Parathyroid adenoma (tissue), 2 donors: ENCODE measurements around the gene POC1A.

Source experiments
- H2AFZ ChIP-seq: fragments of 300-600 bp; sonication (generic); one replicate; pipeline ENCODE4 v1.7.0; 2017; ENCODE audit warnings: antibody characterized with exemption, mild to moderate bottlenecking
- H3K27ac ChIP-seq: fragments of 300-600 bp; sonication (generic); one replicate; pipeline ENCODE4 v1.7.0; 2017
- H3K27me3 ChIP-seq: fragments of 300-600 bp; sonication (generic); one replicate; pipeline ENCODE4 v1.7.0; 2017; ENCODE audit warnings: low read length; ENCODE audit not compliant: control insufficient read depth, insufficient read depth
- H3K36me3 ChIP-seq: fragments of 300-600 bp; sonication (generic); one replicate; pipeline ENCODE4 v1.7.0; 2017; ENCODE audit warnings: low read length; ENCODE audit not compliant: control insufficient read depth, insufficient read depth
- H3K4me1 ChIP-seq: fragments of 300-600 bp; sonication (generic); one replicate; pipeline ENCODE4 v1.7.0; 2017; ENCODE audit warnings: control low read depth
- H3K4me2 ChIP-seq: fragments of 300-600 bp; sonication (generic); one replicate; pipeline ENCODE4 v1.7.0; 2017; ENCODE audit warnings: low read length
- H3K4me3 ChIP-seq: fragments of 300-600 bp; sonication (generic); one replicate; pipeline ENCODE4 v1.7.0; 2017; ENCODE audit warnings: low read depth, low read length
- H3K79me2 ChIP-seq: fragments of 300-600 bp; sonication (generic); one replicate; pipeline ENCODE4 v1.7.0; 2017; ENCODE audit warnings: control low read depth
- H3K9ac ChIP-seq: fragments of 300-600 bp; sonication (generic); one replicate; pipeline ENCODE4 v1.7.0; 2017; ENCODE audit warnings: mild to moderate bottlenecking
- H3K9me3 ChIP-seq: fragments of 300-600 bp; sonication (generic); one replicate; pipeline ENCODE4 v1.7.0; 2017; ENCODE audit warnings: low read length; ENCODE audit not compliant: control insufficient read depth
- TF ChIP-seq, protein P1 (sequence below): fragments of 300-600 bp; sonication (generic); IDR thresholded peaks from one replicate; pipeline ENCODE4 v1.7.0; 2017; ENCODE audit warnings: antibody characterized with exemption, mild to moderate bottlenecking
- donor health status: primary hyperparathyroidism.

Gene POC1A

DNA sequence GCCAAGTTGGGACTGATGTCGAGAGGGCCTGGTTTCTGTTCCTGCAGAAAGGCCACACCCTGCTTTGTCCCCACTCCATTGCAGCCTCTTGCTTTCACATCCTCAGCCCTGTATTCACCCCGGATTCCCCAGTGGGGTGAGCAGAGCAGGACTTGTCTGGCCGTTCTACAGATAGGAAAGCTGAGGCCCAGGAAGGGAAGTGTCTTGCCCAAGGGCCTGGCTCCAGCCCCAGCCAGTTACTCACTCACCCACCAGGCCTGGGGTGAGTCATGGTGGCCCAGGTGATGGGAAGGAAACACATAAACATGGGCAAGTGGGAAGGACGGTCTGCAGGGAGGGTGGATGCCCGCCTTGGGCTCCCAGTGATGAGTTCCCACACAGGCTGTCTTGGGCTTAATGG is 91.7 kb downstream of the POC1A start:
- Histone ChIP-seq H2AFZ (no peak overlapping the region), H3K9ac (no peak overlapping the region), H3K27me3 (no peaks in the 10 kb centered on the region), H3K4me3 (no peak overlapping the region), H3K4me2 (no peak overlapping the region), H3K27ac (no peak overlapping the region), H3K4me1 (no peaks in the 10 kb centered on the region), H3K79me2 (no peaks in the 10 kb centered on the region), H3K36me3 (no peaks in the 10 kb centered on the region), H3K9me3 (no peaks in the 10 kb centered on the region)
- TF ChIP-seq, protein P1, sequence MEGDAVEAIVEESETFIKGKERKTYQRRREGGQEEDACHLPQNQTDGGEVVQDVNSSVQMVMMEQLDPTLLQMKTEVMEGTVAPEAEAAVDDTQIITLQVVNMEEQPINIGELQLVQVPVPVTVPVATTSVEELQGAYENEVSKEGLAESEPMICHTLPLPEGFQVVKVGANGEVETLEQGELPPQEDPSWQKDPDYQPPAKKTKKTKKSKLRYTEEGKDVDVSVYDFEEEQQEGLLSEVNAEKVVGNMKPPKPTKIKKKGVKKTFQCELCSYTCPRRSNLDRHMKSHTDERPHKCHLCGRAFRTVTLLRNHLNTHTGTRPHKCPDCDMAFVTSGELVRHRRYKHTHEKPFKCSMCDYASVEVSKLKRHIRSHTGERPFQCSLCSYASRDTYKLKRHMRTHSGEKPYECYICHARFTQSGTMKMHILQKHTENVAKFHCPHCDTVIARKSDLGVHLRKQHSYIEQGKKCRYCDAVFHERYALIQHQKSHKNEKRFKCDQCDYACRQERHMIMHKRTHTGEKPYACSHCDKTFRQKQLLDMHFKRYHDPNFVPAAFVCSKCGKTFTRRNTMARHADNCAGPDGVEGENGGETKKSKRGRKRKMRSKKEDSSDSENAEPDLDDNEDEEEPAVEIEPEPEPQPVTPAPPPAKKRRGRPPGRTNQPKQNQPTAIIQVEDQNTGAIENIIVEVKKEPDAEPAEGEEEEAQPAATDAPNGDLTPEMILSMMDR: no peak

DNA sequence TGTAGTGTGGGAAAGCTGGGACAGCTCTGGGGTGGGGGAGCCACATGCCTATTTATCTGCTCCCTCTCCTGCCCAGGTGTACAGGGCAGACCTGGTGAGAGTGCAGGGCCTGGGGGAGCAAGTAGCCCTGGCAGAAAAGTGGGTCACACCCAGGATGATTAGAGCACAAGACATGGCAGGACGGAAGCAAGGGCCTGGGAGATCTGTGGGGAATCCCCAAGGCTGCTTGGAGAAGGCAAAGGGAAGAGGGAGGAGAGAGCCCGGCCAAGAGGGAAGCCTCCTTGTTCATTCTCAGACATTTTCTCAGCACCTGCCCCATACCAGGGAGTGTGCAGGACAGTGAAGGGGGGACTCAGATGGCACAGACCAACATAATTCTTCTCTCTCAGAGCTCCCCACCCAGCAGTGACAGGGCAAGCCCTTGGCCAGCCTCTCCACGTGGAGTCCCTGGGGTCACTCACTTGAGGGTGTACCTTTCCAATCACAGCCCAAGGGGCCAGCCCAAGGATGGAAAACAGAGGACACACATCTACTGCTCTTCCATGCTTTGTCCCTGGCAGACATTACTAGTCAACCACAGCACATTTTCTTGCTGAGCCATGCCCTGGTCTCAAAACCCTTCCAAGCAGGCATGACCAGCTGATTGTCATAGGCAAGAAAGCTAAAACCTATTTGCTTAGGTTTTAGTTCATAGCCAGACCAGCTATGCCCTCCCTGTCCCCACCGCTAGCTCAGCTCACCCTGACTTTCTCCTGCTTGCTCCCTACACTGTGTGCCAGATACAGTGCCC is 92.9 kb downstream of the POC1A start:
- no peak overlapping the region for H3K4me3 ChIP-seq
- no peak overlapping the region for H3K27ac ChIP-seq

DNA sequence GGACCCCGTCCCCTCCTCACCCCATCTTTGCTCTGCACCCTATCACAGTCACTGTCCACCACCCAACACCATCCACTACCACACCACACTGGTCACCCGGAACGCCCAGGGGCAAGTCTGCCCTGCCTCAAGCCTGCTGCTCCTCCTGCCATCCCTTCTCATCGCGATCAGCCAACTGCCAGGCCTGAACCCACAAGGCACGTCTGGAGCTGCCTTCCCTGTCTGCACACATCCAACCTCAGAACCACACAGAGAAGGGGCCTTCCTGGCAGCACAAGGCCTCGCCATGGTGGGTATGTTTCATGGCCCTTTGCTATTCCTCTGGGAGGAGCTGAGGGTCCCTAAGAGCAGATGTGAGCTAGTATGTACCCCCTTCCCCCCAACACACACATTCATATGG is 94.4 kb downstream of the POC1A start:
- H3K79me2 ChIP-seq: peaks cover 4% of the 10 kb centered on the region
- H3K27me3 ChIP-seq: no peaks in the 10 kb centered on the region
- no peak overlapping the region for H3K4me2 ChIP-seq
- no peaks in the 10 kb centered on the region for H3K36me3 ChIP-seq
- no peak overlapping the region for H3K4me3 ChIP-seq
- no peak overlapping the region for H2AFZ ChIP-seq
- no peak overlapping the region for H3K9ac ChIP-seq
- H3K27ac ChIP-seq: no peak overlapping the region
- H3K9me3 ChIP-seq: no peaks in the 10 kb centered on the region
- TF ChIP-seq, protein P1: no peak
- peaks cover 4% of the 10 kb centered on the region for H3K4me1 ChIP-seq

More for the DNA sequence above, 92.9 kb downstream of the POC1A start:
- H3K9ac ChIP-seq: no peak overlapping the region
- H3K79me2 ChIP-seq: peaks cover 4% of the 10 kb centered on the region
- no peak overlapping the region for H2AFZ ChIP-seq
- H3K4me1 ChIP-seq: peaks cover 4% of the 10 kb centered on the region
- H3K27me3 ChIP-seq: no peaks in the 10 kb centered on the region
- no peaks in the 10 kb centered on the region for H3K9me3 ChIP-seq
- no peak overlapping the region for H3K4me2 ChIP-seq
- no peaks in the 10 kb centered on the region for H3K36me3 ChIP-seq
- TF ChIP-seq, protein P1: no peak

DNA sequence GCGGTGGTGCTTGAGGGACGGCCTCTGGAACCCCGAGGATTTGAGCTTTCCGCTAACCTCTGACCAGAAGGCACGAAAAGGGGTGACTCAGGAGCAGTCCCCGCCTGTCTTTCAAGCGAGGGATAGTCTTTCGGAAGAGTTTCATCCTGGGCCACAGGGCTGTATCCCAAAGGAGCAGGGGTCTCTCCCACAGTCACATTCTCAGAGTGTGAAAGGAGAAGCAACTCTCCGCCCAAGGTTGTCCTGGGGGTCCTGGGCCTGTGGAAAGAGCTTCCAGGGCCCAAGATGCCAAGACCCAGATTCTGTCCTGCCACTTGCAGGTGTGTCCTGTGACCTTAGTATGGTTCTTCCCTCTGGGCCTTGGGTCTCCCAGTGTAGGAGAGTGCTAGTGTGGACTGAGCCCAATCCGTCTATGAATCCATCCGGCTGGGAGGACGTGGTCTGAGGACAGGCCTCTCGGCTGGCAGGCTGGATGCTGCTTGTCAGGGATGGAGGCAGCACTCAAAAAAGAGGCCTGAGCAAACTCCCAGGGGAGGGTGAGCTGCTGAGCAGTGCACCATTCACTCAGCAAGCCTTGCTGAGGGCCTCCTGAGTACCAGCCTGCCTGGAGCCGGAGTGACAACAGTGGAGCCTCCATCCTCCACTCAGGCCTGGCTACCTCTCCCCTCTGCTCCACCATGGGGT is 96.3 kb downstream of the POC1A start:
- Histone ChIP-seq H2AFZ (peak overlapping the region; percentile 98), H3K4me3 (peak overlapping the region; percentile 29), H3K9me3 (no peaks in the 10 kb centered on the region), H3K36me3 (no peaks in the 10 kb centered on the region), H3K27me3 (no peaks in the 10 kb centered on the region), H3K79me2 (peaks cover 4% of the 10 kb centered on the region), H3K9ac (no peak overlapping the region), H3K4me2 (peak overlapping the region; percentile 61), H3K4me1 (peaks cover 4% of the 10 kb centered on the region), H3K27ac (peak overlapping the region; percentile 55)
- TF ChIP-seq, protein P1: no peak
